Loucy (cell line): Measurements from ENCODE around the gene CACNA2D3.

Experiments used
- EZH2phosphoT487 ChIP-seq: fragments of 200-600 bp; IDR thresholded peaks from 2 replicates; pipeline ENCODE4 v1.6.1; 2018; ENCODE audit warnings: antibody characterized with exemption, mild to moderate bottlenecking, moderate library complexity, borderline replicate concordance
- TF ChIP-seq, protein P1 (sequence below): fragments of 200-600 bp; sonication (generic); conservative IDR thresholded peaks from 2 replicates; pipeline ENCODE4 v1.5.1; 2014; ENCODE audit warnings: mild to moderate bottlenecking, antibody characterized with exemption, low read length

DNA sequence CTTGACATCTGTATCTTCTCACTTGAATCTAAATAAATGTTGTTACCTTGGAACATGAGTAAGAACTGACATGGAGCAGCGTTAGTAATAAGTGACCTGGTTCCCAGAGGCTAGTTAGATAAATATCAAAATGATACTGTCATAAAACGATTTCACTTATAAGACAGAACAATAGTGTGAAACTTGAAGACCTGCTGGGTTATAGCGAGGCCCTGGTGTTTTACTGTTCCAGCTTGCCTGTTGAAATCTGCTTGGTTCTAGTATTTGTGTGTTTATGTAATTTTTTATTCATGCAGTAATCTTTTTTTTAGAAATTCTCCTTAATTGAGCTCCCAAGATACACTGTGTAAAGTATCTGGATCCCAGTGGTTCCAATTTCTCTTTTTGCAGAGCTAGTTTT, 129.4 kb downstream of the CACNA2D3 start:
- TF ChIP-seq, protein P1, sequence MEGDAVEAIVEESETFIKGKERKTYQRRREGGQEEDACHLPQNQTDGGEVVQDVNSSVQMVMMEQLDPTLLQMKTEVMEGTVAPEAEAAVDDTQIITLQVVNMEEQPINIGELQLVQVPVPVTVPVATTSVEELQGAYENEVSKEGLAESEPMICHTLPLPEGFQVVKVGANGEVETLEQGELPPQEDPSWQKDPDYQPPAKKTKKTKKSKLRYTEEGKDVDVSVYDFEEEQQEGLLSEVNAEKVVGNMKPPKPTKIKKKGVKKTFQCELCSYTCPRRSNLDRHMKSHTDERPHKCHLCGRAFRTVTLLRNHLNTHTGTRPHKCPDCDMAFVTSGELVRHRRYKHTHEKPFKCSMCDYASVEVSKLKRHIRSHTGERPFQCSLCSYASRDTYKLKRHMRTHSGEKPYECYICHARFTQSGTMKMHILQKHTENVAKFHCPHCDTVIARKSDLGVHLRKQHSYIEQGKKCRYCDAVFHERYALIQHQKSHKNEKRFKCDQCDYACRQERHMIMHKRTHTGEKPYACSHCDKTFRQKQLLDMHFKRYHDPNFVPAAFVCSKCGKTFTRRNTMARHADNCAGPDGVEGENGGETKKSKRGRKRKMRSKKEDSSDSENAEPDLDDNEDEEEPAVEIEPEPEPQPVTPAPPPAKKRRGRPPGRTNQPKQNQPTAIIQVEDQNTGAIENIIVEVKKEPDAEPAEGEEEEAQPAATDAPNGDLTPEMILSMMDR, result no peak
- TF ChIP-seq EZH2phosphoT487, result no peak
